ENCODE data around the gene SON. TPM values are rescaled to one million over a fixed set of nuclear protein-coding genes. Genes with fewer than 3 reads are reported as not detected.

Gene SON
- total RNA-seq, 1 experiment from 2014 or later, result 183 TPM

- BruUV-seq (replicated peaks), result no TSS peak
- peaks cover 14% of the 10 kb centered on the region for H3K4me1 ChIP-seq (ENCODE audit: control insufficient read depth, insufficient read depth, low read length)
- DNase-seq (ENCODE audit: low read depth, low spot score), result no peak
Measured at GRCh38 chr21:33587792-33588484, 45.1 kb downstream of the SON start.

More at GRCh38 chr21:33587792-33588484, 45.1 kb downstream of the SON start:
- no peak for TF ChIP-seq REST (IDR thresholded peaks at IDR 0.05; ENCODE audit: insufficient read depth in 1 of 2, low read depth in 2 of 2, low read length in 1 of 2)
- no peak for TF ChIP-seq TCF7L2 (IDR thresholded peaks at IDR 0.05; ENCODE audit: low read depth, low read length)
- TF ChIP-seq CTCF (IDR thresholded peaks at IDR 0.05), result no peak
- no peak for TF ChIP-seq POLR2AphosphoS5 (IDR thresholded peaks at IDR 0.05; ENCODE audit: low read depth, low read length)
- no peak for TF ChIP-seq SIN3A (IDR thresholded peaks at IDR 0.05; ENCODE audit: borderline replicate concordance, insufficient read depth, low read depth, low read length)
- no peaks in the 10 kb centered on the region for H3K27me3 ChIP-seq (ENCODE audit: control insufficient read depth, insufficient read depth, low read length)
- in situ Hi-C loops (cut with HindIII; ENCODE audit: low pct_unique_long_range_greater_than_20kb, low sequenced_read_pairs), result no loop called here
- peak; percentile 49 for ATAC-seq
- ChIA-PET CTCF (interaction anchor here (0.8 kb wide), 1 partner anchor 314 kb away, joined by 3 read pairs; no protein-coding TSS in a partner anchor), POLR2A (interaction anchor here (0.7 kb wide), 1 partner anchor 327 kb away, joined by 3 read pairs; the partner anchor contains the start of gene ATP5PO)
- peak overlapping the region; percentile 88 for H3K27ac ChIP-seq (ENCODE audit: low read length)
- peak overlapping the region; percentile 67 to 79 for H3K4me3 ChIP-seq (ENCODE audit: low read depth in 2 of 2, low read length in 2 of 2)
- no peaks in the 10 kb centered on the region for H3K9me3 ChIP-seq (ENCODE audit: control insufficient read depth, insufficient read depth, low read depth, low read length)
- intact Hi-C loops (cut with micrococcal nuclease; ENCODE audit: unreplicated experiment), result no loop called here
- peaks cover 10% of the 10 kb centered on the region; the same call in 1 of the 2 replicates for H3K36me3 ChIP-seq (ENCODE audit: control insufficient read depth, insufficient read depth, low read length)
